Thyroid gland (tissue), 4 donors: Measurements from ENCODE around the gene LKAAEAR1. TPM values are rescaled to one million over a fixed set of nuclear protein-coding genes. Genes with fewer than 3 reads are reported as not detected.

ENCODE experiments used
- DNase-seq, 2 donors: peaks; one replicate each; pipeline ENCODE4 v3.0.0-alpha.2; 2019
- H3K27ac ChIP-seq, 3 donors: fragments of 200-600 bp; sonication (generic); 1 replicate in 2 of 3; 2 replicates in 1 of 3; pipeline ENCODE4 v1.5.1; 2016 to 2019; ENCODE audit warnings: mild to moderate bottlenecking in 1 of 3, moderate library complexity in 1 of 3
- H3K27me3 ChIP-seq: fragments of 200-600 bp; sonication (generic); one replicate; pipeline ENCODE4 v1.5.1; 2019
- H3K36me3 ChIP-seq, 2 donors: fragments of 200-600 bp; sonication (generic); one replicate each; pipeline ENCODE4 v1.5.1; 2016 to 2019
- H3K4me1 ChIP-seq, 2 donors: fragments of 200-600 bp; sonication (generic); one replicate each; pipeline ENCODE4 v1.5.1; 2017 to 2019
- H3K4me3 ChIP-seq, 3 donors: fragments of 200-600 bp; sonication (generic); replicated peaks in 1 of 3; 1 replicate in 2 of 3; 2 replicates in 1 of 3; pipeline ENCODE4 v1.5.1; 2016; ENCODE audit warnings: mild to moderate bottlenecking in 1 of 3
- H3K9me3 ChIP-seq: fragments of 200-600 bp; sonication (generic); one replicate; pipeline ENCODE4 v1.5.1; 2017
- POLR2A ChIP-seq, 2 donors: fragments of 450-650 bp; IDR thresholded peaks; one replicate each; pipeline ENCODE4 v1.6.1; 2017; ENCODE audit warnings: antibody characterized with exemption in 2 of 2, mild to moderate bottlenecking in 2 of 2, moderate library complexity in 1 of 2
- WGBS, 2 donors: methylation state at CpG; one replicate each; pipeline ENCODE4 v1.1.5; 2017; 5-methylcytosine and 5-hydroxymethylcytosine counted together
- intact Hi-C: fragments of 100-400 bp; cut with DNase I; formaldehyde crosslinking; loops from one replicate; pipeline ENCODE4 v1.15.1; 2023
- total RNA-seq, 4 donors: library from RNA; depleted of rRNA; stranded (reverse); fragments of >200 nt; gene quantifications; one replicate each; pipeline ENCODE4 v1.2.3, GENCODE V29; 2016
- TF ChIP-seq, protein P1 (sequence below), 6 experiments: fragments of 200-600 bp in 3 of 6; fragments of 450-650 bp in 3 of 6; sonication (generic) in 3 of 6; IDR thresholded peaks; one replicate each; pipeline ENCODE4 v1.5.1; 2016 to 2019; ENCODE audit warnings: antibody characterized with exemption in 6 of 6, mild to moderate bottlenecking in 2 of 6, inconsistent platforms in 1 of 6, moderate library complexity in 1 of 6

LKAAEAR1 gene
- total RNA-seq, 4 donors from 2014 or later = 1.3 to 1.7 TPM; not detected in 2

DNA sequence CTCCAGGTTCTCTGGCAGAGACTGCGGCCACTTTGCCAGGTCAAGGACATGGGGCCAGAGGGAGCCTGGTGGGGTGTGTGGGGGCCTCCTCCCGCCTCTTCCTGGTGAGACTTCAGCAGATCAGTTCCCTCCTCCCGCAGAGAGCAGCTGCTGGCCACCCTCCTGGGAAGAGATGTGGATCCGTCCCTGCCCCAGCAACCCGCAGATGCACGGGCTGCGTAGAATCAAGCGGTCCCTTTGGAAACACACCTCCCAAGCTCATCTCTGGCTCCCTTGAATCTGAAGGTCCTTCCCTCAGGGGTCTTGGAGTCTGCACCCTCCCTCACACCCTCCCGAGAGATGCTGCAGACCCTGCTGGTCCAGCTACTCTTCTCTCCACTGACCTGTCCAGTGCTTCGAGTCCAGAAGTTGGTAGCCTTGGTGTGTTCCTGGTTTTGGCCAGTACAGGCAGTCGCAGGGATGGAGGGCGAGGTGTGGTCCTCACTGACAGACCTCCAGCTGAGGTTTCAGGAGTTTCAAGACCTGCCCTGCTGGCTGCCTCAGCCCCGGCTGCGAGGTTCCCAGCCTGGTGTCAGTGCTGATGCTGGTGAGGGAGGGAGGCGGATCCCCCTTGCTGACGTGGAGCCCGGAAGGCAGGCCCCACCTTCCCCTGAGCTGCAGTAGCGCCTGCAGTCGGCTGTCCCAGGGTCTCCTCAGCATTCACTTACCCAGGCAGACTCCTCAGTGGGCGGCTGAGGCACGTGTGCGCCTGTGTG, 23.0 kb upstream of the LKAAEAR1 start, which contains the start of gene NPBWR2:
Gene NPBWR2 (minus strand): TSS at position 585 of the 755 bp plus-strand sequence. CDS start 734 bp downstream, outside the sequence.
- WGBS, 2 donors = 69 to 82% methylated on average over 9 to 16 of the region's 22 CpGs
- TF ChIP-seq POLR2A (IDR thresholded peaks at IDR 0.05) = no peak
- TF ChIP-seq, protein P1, sequence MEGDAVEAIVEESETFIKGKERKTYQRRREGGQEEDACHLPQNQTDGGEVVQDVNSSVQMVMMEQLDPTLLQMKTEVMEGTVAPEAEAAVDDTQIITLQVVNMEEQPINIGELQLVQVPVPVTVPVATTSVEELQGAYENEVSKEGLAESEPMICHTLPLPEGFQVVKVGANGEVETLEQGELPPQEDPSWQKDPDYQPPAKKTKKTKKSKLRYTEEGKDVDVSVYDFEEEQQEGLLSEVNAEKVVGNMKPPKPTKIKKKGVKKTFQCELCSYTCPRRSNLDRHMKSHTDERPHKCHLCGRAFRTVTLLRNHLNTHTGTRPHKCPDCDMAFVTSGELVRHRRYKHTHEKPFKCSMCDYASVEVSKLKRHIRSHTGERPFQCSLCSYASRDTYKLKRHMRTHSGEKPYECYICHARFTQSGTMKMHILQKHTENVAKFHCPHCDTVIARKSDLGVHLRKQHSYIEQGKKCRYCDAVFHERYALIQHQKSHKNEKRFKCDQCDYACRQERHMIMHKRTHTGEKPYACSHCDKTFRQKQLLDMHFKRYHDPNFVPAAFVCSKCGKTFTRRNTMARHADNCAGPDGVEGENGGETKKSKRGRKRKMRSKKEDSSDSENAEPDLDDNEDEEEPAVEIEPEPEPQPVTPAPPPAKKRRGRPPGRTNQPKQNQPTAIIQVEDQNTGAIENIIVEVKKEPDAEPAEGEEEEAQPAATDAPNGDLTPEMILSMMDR (IDR thresholded peaks at IDR 0.05) = no peak
- no peak for DNase-seq
- no peak within 1 kb of the TSS for H3K4me3 ChIP-seq
- H3K9me3 ChIP-seq = no peaks in the 10 kb centered on the region
- H3K36me3 ChIP-seq = no peaks in the 10 kb centered on the region
- no peaks in the 10 kb centered on the region for H3K27me3 ChIP-seq
- peaks cover 7% of the 10 kb centered on the region in 2 donors for H3K4me1 ChIP-seq
- H3K27ac ChIP-seq = no peak within 1 kb of the TSS
- intact Hi-C loops = no loop called here

DNA sequence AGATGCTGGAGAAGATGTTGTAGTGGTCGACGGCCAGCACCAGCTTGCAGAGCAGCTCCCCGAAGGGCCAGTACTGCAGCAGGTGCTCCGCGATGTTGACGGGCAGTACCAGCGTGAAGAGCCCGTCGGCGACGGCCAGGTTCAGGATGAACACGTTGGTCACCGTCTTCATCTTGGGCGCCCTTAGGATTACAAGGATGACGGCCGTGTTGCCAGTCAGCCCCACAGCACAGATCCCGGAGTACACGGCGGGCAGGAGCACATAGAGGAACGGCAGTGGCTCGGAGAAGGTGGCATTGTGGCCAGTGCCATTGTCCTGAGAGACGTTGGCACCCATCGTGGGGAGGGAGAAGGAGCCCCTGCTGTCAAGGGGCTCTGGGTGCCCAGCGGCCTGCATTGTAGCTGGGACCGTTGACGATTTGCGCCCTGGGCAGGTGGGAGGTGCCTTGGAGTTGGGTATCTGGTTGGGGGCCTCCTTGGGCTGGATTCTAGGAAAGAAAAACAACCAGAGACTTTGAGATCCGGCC, 22.3 kb upstream of the LKAAEAR1 start:
- Histone ChIP-seq H3K27me3 (no peaks in the 10 kb centered on the region), H3K4me1 (peaks cover 11% of the 10 kb centered on the region in 2 donors), H3K27ac (no peak overlapping the region), H3K4me3 (no peak overlapping the region), H3K9me3 (no peaks in the 10 kb centered on the region), H3K36me3 (no peaks in the 10 kb centered on the region)
- no peak for TF ChIP-seq POLR2A (IDR thresholded peaks at IDR 0.05)
- TF ChIP-seq, protein P1 (IDR thresholded peaks at IDR 0.05) = no peak
- no peak for DNase-seq
- intact Hi-C loops = no loop called here
- 86 to 93% methylated on average over 18 to 23 of the region's 28 CpGs for WGBS, 2 donors

DNA sequence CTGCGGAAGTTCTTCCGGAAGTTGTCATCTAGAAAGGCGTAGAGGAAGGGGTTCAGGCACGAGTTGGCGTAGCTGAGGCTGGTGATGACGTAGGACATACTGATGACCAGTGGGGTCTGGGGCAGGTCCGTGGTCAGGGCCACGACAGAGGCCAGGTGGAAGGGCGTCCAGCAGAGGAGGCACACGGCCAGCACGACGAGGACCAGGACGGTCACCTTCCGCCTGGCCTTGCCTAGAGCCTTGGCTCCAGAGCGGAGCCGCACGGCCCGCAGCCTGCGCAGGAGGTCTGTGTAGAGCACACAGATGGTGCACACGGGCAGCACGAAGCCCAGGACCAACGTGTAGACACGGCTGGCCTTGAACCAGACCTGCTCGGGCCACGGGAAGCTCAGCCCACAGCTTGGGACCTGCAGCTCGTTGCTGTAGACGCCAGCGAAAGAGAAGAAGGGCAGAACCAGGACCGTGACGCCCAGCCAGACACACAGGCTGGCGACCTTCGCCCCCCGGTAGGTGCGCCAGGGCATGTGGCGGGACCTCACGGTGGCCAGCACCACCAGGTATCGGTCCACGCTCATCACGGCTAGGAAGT, 21.7 kb upstream of the LKAAEAR1 start:
- no peaks in the 10 kb centered on the region for H3K9me3 ChIP-seq
- no peak for DNase-seq
- WGBS, 2 donors = 90 to 94% methylated on average over 19 to 29 of the region's 39 CpGs
- intact Hi-C loops = no loop called here
- H3K27me3 ChIP-seq = no peaks in the 10 kb centered on the region
- H3K27ac ChIP-seq = no peak overlapping the region
- TF ChIP-seq, protein P1 (IDR thresholded peaks at IDR 0.05) = no peak
- no peak for TF ChIP-seq POLR2A (IDR thresholded peaks at IDR 0.05)
- H3K36me3 ChIP-seq = no peaks in the 10 kb centered on the region
- H3K4me1 ChIP-seq = peaks cover 11% of the 10 kb centered on the region in 2 donors
- H3K4me3 ChIP-seq = no peak overlapping the region

DNA sequence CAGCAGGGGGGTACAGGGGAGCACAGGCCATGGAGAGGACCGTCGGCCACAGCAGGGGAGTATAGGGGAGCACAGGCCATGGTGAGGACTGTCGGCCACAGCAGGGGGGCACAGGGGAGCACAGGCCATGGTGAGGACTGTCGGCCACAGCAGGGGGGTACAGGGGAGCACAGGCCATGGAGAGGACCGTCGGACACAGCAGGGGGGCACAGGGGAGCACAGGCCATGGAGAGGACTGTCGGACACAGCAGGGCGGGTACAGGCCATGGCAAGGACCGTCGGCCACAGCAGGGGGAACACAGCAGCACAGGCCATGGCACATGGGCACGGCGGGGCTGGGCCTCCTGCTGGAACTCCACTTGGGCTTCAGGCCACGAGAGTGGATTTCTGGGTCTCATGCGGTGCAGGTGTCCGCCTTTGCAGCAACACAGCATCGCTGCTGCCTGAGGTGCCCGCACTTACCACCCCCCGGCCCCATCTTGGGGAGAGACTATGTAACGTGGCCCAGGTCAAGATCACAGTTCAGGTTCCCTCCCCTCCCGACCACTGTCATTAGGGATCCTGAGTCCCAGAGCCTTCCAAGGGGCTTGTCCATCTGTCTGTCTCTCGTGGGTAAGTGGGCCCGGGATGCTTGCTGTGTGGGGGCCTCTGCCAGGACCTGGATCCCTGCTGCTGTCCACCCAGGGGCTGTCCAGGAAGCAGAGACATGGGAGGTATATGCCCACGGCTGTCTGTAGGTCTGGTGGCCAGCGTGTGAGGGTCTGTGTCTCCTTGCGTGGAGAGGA, 20.7 kb upstream of the LKAAEAR1 start:
- no peak overlapping the region for H3K4me3 ChIP-seq
- H3K36me3 ChIP-seq = no peaks in the 10 kb centered on the region
- peaks cover 11% of the 10 kb centered on the region in 2 donors for H3K4me1 ChIP-seq
- 83 to 94% methylated on average over 4 to 14 of the region's 25 CpGs for WGBS, 2 donors
- DNase-seq = no peak
- intact Hi-C loops = no loop called here
- TF ChIP-seq, protein P1 (IDR thresholded peaks at IDR 0.05) = no peak
- TF ChIP-seq POLR2A (IDR thresholded peaks at IDR 0.05) = no peak
- H3K9me3 ChIP-seq = no peaks in the 10 kb centered on the region
- H3K27me3 ChIP-seq = no peaks in the 10 kb centered on the region
- H3K27ac ChIP-seq = no peak overlapping the region
